Measurements from ENCODE around the gene NGEF. TPM values are rescaled to one million over a fixed set of nuclear protein-coding genes. Genes with fewer than 3 reads are reported as not detected.

NGEF gene
- total RNA-seq, 2 experiments from 2014 or later = not detected

DNA sequence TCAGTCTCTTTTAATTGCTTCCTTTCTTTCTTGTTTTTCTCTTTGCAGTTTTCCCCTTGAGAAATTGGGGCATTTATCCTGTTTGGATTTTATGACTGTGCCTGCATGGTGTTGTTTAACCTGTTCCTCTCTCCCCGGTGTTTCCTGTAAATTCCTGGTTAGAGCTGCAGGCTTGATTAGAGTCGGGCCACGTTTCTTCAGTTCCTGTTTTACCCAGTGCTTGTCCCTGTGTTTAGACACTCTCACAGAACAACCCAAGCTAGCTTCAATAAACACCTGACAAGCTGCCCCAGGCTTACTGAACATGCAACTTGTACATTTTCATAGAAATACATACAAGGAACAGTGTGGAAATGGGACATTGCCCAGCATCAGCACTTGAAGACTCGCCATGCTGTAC is 53.9 kb downstream of the NGEF start:
- Histone ChIP-seq H3K4me3 (ENCODE audit: low read length) (no peak overlapping the region), H3K9me3 (ENCODE audit: control insufficient read depth in 1 of 2, insufficient read depth in 1 of 2, low read length in 2 of 2) (peaks cover 5 to 8% of the 10 kb centered on the region in 2 experiments), H3K36me3 (ENCODE audit: insufficient read depth, low read length) (no peaks in the 10 kb centered on the region), H3K27ac (ENCODE audit: low read depth in 1 of 2, low read length in 2 of 2) (no peak overlapping the region), H3K4me1 (ENCODE audit: insufficient read depth, low read length) (no peaks in the 10 kb centered on the region), H3K27me3 (ENCODE audit: control insufficient read depth in 1 of 2, insufficient read depth in 2 of 2, low read length in 2 of 2) (no peaks in the 10 kb centered on the region)
- Mint-ChIP-seq H3K36me3 (ENCODE audit: low read depth) (no peaks in the 10 kb centered on the region), H3K9me3 (no peaks in the 10 kb centered on the region), H3K27ac (no peak overlapping the region), H3K4me3 (no peak overlapping the region), H3K27me3 (peaks cover 4% of the 10 kb centered on the region), H3K4me1 (ENCODE audit: low read depth) (no peaks in the 10 kb centered on the region)
- no peak for TF ChIP-seq CTCF (IDR thresholded peaks at IDR 0.05)
- DNase-seq = no peak
- intact Hi-C loops (cut with DNase I, micrococcal nuclease) = no loop called here
- ChIA-PET CTCF (no interaction called here), POLR2A (no interaction called here)
- ATAC-seq (ENCODE audit: poor library complexity) = no peak

- intact Hi-C loops (cut with DNase I, micrococcal nuclease) = no loop called here
- no peak for ATAC-seq (ENCODE audit: poor library complexity)
- no peaks in the 10 kb centered on the region for H3K27me3 ChIP-seq (ENCODE audit: control insufficient read depth in 1 of 2, insufficient read depth in 2 of 2, low read length in 2 of 2)
- Mint-ChIP-seq H3K27ac (no peak overlapping the region), H3K27me3 (peaks cover 10% of the 10 kb centered on the region), H3K36me3 (ENCODE audit: low read depth) (no peaks in the 10 kb centered on the region), H3K9me3 (no peaks in the 10 kb centered on the region), H3K4me1 (ENCODE audit: low read depth) (no peaks in the 10 kb centered on the region), H3K4me3 (no peak overlapping the region)
- no peak overlapping the region for H3K4me3 ChIP-seq (ENCODE audit: low read length)
- no peak for TF ChIP-seq CTCF (IDR thresholded peaks at IDR 0.05)
- no peak for DNase-seq
- peaks cover 5% of the 10 kb centered on the region in 2 experiments for H3K9me3 ChIP-seq (ENCODE audit: control insufficient read depth in 1 of 2, insufficient read depth in 1 of 2, low read length in 2 of 2)
- POLR2A ChIA-PET = no interaction called here
- no peak overlapping the region for H3K27ac ChIP-seq (ENCODE audit: low read depth in 1 of 2, low read length in 2 of 2)
- H3K36me3 ChIP-seq (ENCODE audit: insufficient read depth, low read length) = no peaks in the 10 kb centered on the region
- CTCF ChIA-PET = no interaction called here
- no peaks in the 10 kb centered on the region for H3K4me1 ChIP-seq (ENCODE audit: insufficient read depth, low read length)
Observed at GRCh38 chr2:232957657-232958090, 55.4 kb downstream of the NGEF start.

GRCh38 chr2:232955856-232956255 is 57.2 kb downstream of the NGEF start:
- no peak for ATAC-seq (ENCODE audit: poor library complexity)
- H3K27ac Mint-ChIP-seq = no peak overlapping the region
- peak in 1 of 14 experiments; percentile 6 for DNase-seq
- no peak for TF ChIP-seq CTCF (IDR thresholded peaks at IDR 0.05)
- Histone ChIP-seq H3K27me3 (ENCODE audit: control insufficient read depth in 1 of 2, insufficient read depth in 2 of 2, low read length in 2 of 2) (no peaks in the 10 kb centered on the region), H3K36me3 (ENCODE audit: insufficient read depth, low read length) (no peaks in the 10 kb centered on the region), H3K4me1 (ENCODE audit: insufficient read depth, low read length) (no peaks in the 10 kb centered on the region), H3K9me3 (ENCODE audit: control insufficient read depth in 1 of 2, insufficient read depth in 1 of 2, low read length in 2 of 2) (no peaks in the 10 kb centered on the region), H3K27ac (ENCODE audit: low read depth in 1 of 2, low read length in 2 of 2) (no peak overlapping the region), H3K4me3 (ENCODE audit: low read length) (no peak overlapping the region)
- peaks cover 21% of the 10 kb centered on the region for H3K27me3 Mint-ChIP-seq
- intact Hi-C loops (cut with DNase I, micrococcal nuclease) = no loop called here
- no peaks in the 10 kb centered on the region for H3K36me3 Mint-ChIP-seq (ENCODE audit: low read depth)
- POLR2A ChIA-PET = no interaction called here
- CTCF ChIA-PET = no interaction called here
- no peaks in the 10 kb centered on the region for H3K4me1 Mint-ChIP-seq (ENCODE audit: low read depth)
- no peaks in the 10 kb centered on the region for H3K9me3 Mint-ChIP-seq
- H3K4me3 Mint-ChIP-seq = no peak overlapping the region

All from CD4-positive, alpha-beta T cell (primary cell).